SK-N-SH (cell line): ENCODE results near the gene USP40. TPM values are rescaled to one million over a fixed set of nuclear protein-coding genes. Genes with fewer than 3 reads are reported as not detected.

Experiments used
- CTCF ChIA-PET: fragments of 300-600, 350-600 bp; formaldehyde crosslinking; extraction: SDS; loops from one replicate; lab custom pipeline; 2021; lab: Yijun Ruan, JAX
- POLR2A ChIA-PET: fragments of 350-600 bp; sonication (Branson Sonifier 250); formaldehyde crosslinking; extraction: SDS; loops from one replicate; lab custom pipeline; 2020; ENCODE audit warnings: antibody characterized with exemption, inconsistent platforms; lab: Yijun Ruan, JAX
- DNase-seq: peaks from one replicate; pipeline ENCODE4 v3.0.0; 2012
- H2AFZ ChIP-seq: fragments of 200-600 bp; sonication (generic); 2 replicates; pipeline ENCODE4 v1.8.1; 2016; ENCODE audit warnings: antibody characterized with exemption, mild to moderate bottlenecking, low read depth
- H3F3A ChIP-seq: fragments of 200-600 bp; sonication (generic); replicated peaks from 2 replicates; pipeline ENCODE3; 2016; ENCODE audit warnings: antibody characterized with exemption, mild to moderate bottlenecking; ENCODE audit not compliant: insufficient read depth
- H3K27ac ChIP-seq, 2 experiments: fragments of 200-500 bp in 1 of 2; fragments of 200-600 bp in 1 of 2; sonication (Bioruptor generic) in 1 of 2; sonication (generic), shearing (Covaris generic) in 1 of 2; 2 replicates each; pipeline versions ENCODE4 v1.5.1 to v1.6.1; 2014 to 2016; ENCODE audit warnings: low read depth in 2 of 2, inconsistent platforms in 1 of 2, low read length in 1 of 2, mild to moderate bottlenecking in 1 of 2, mixed read lengths in 1 of 2
- H3K27me3 ChIP-seq: fragments of 200-600 bp; sonication (generic), shearing (Covaris generic); 2 replicates; pipeline ENCODE4 v1.6.1; 2016; ENCODE audit warnings: mixed run types; ENCODE audit not compliant: insufficient read depth
- H3K36me3 ChIP-seq, 2 experiments: fragments of 200-500 bp in 1 of 2; fragments of 200-600 bp in 1 of 2; sonication (Bioruptor generic) in 1 of 2; sonication (generic) in 1 of 2; replicated peaks in 1 of 2; 2 replicates each; pipeline versions ENCODE3 to v1.5.1; 2014 to 2016; ENCODE audit warnings: low read length in 1 of 2, mild to moderate bottlenecking in 1 of 2; ENCODE audit not compliant: insufficient read depth in 2 of 2, control insufficient read depth in 1 of 2
- H3K4me1 ChIP-seq, 2 experiments: fragments of 200-500 bp in 1 of 2; fragments of 200-600 bp in 1 of 2; sonication (Bioruptor generic) in 1 of 2; sonication (generic), shearing (Covaris generic) in 1 of 2; 2 replicates each; pipeline versions ENCODE4 v1.5.1 to v1.6.1; 2014 to 2016; ENCODE audit warnings: low read depth in 1 of 2, low read length in 1 of 2, mixed run types in 1 of 2; ENCODE audit not compliant: insufficient read depth in 2 of 2, control insufficient read depth in 1 of 2
- H3K4me2 ChIP-seq: fragments of 200-600 bp; sonication (generic), shearing (Covaris generic); 2 replicates; pipeline ENCODE4 v1.6.1; 2017; ENCODE audit warnings: mixed run types
- H3K4me3 ChIP-seq, 2 experiments: fragments of 200-500 bp in 1 of 2; fragments of 200-600 bp in 1 of 2; sonication (Bioruptor generic) in 1 of 2; sonication (generic), shearing (Covaris generic) in 1 of 2; 2 replicates each; pipeline versions ENCODE4 v1.5.1 to v1.8.1; 2014 to 2016; ENCODE audit warnings: low read depth in 2 of 2, inconsistent platforms in 1 of 2, low read length in 1 of 2, mild to moderate bottlenecking in 1 of 2, mixed read lengths in 1 of 2, moderate library complexity in 1 of 2
- H3K79me2 ChIP-seq: fragments of 200-600 bp; sonication (generic); 2 replicates; pipeline ENCODE4 v1.8.1; 2017; ENCODE audit warnings: mild to moderate bottlenecking; ENCODE audit not compliant: insufficient read depth
- H3K9ac ChIP-seq: fragments of 200-600 bp; sonication (generic); 2 replicates; pipeline ENCODE4 v1.6.1; 2017; ENCODE audit warnings: mixed run types
- H3K9me2 ChIP-seq: fragments of 200-600 bp; sonication (generic); 2 replicates; pipeline ENCODE4 v1.6.1; 2017; ENCODE audit warnings: mixed run types
- H3K9me3 ChIP-seq: fragments of 200-600 bp; sonication (generic); 2 replicates; pipeline ENCODE4 v1.6.1; 2017; ENCODE audit warnings: mixed run types, mild to moderate bottlenecking, moderate library complexity
- H4K20me1 ChIP-seq: fragments of 200-600 bp; sonication (generic); 2 replicates; pipeline ENCODE4 v1.6.1; 2017; ENCODE audit warnings: mild to moderate bottlenecking, mixed run types; ENCODE audit not compliant: insufficient read depth
- EP300 ChIP-seq, 2 experiments: IDR thresholded peaks; 2 replicates each; pipeline versions ENCODE4 v1.4.0 to v1.6.1; 2012; ENCODE audit warnings: borderline replicate concordance in 1 of 2, low read depth in 1 of 2, low read length in 1 of 2
- FOXJ3 ChIP-seq: sonication (generic); formaldehyde crosslinking; IDR thresholded peaks from 2 replicates; pipeline ENCODE4 v1.5.1; 2020; ENCODE audit warnings: mild to moderate bottlenecking, missing genetic modification reagents
- FOXM1 ChIP-seq: IDR thresholded peaks from 2 replicates; pipeline ENCODE4 v1.4.0; 2012; ENCODE audit warnings: low read depth, mild to moderate bottlenecking
- GABPA ChIP-seq: IDR thresholded peaks from 2 replicates; pipeline ENCODE4 v1.4.0; 2012; ENCODE audit warnings: low read depth, mild to moderate bottlenecking
- MAX ChIP-seq: IDR thresholded peaks from 2 replicates; pipeline ENCODE4 v1.4.0; 2012; ENCODE audit warnings: low read depth
- NFIC ChIP-seq: IDR thresholded peaks from 2 replicates; pipeline ENCODE4 v1.4.0; 2012; ENCODE audit warnings: borderline replicate concordance
- RFX5 ChIP-seq: IDR thresholded peaks from 2 replicates; pipeline ENCODE4 v1.6.1; 2012; ENCODE audit warnings: mild to moderate bottlenecking, improper control_type of control experiment, low read length
- RXRA ChIP-seq: IDR thresholded peaks from 2 replicates; pipeline ENCODE4 v1.4.0; 2012; ENCODE audit warnings: low read depth, mild to moderate bottlenecking, borderline replicate concordance
- SMC3 ChIP-seq: IDR thresholded peaks from 2 replicates; pipeline ENCODE4 v1.6.1; 2012; ENCODE audit warnings: low read depth, low read length, improper control_type of control experiment
- YY1 ChIP-seq: IDR thresholded peaks from 2 replicates; pipeline ENCODE4 v1.4.0; 2012; ENCODE audit warnings: low read depth, mild to moderate bottlenecking
- WGBS: methylation state at CpG from one replicate; pipeline ENCODE4 v1.1.6; 2017; ENCODE audit warnings: low lambda C conversion rate; 5-methylcytosine and 5-hydroxymethylcytosine counted together
- polyA plus RNA-seq, 3 experiments: library from polyadenylated mRNA; depleted of rRNA; stranded (reverse); fragments of >200 nt; gene quantifications; 2 replicates each; pipeline ENCODE4 v1.2.3, GENCODE V29; 2012
- TF ChIP-seq, protein P1 (sequence below): fragments of 150-350 bp; IDR thresholded peaks from 2 replicates; pipeline ENCODE4 v1.6.1; 2016; ENCODE audit warnings: mild to moderate bottlenecking, low read depth, low read length
- TF ChIP-seq, protein P2 (sequence below): IDR thresholded peaks from 2 replicates; pipeline ENCODE4 v1.4.0; 2012; ENCODE audit warnings: low read depth, borderline replicate concordance
- TF ChIP-seq, protein P3 (sequence below): IDR thresholded peaks from 2 replicates; pipeline ENCODE4 v1.6.1; 2012; ENCODE audit warnings: mild to moderate bottlenecking, low read depth, low read length, moderate library complexity

USP40 gene
- polyA plus RNA-seq, 1 of the 3 experiments (the other 2 are of a cell fraction): 37.0 TPM

DNA sequence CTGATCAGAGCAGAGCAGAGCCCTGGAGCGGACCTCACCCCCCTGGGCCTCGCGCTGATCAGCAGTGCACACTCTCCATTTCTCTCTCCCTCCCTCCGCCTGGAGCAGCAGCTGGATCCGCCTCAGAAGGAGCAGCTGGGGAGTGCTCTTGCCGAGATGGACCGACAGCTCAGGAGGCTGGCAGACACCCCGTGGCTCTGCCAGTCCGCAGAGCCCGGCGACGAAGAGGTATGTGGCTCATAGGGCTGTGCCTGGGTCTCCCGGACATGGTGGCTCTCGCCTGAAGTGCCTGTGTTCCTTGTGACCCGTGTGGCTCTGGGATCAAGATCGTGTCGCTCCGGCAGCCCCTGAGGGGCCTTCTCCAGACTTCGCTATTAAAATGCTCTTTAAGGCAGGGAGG is 102.5 kb downstream of the USP40 start:
- CTCF ChIA-PET: no interaction called here
- no peak for DNase-seq
- Histone ChIP-seq H3K4me1 (no peaks in the 10 kb centered on the region), H3K36me3 (peaks cover 10 to 67% of the 10 kb centered on the region in 2 experiments), H3K4me3 (no peak overlapping the region), H3K79me2 (no peaks in the 10 kb centered on the region), H4K20me1 (no peaks in the 10 kb centered on the region), H3K9me2 (no peaks in the 10 kb centered on the region), H3K9ac (no peak overlapping the region), H3K27me3 (no peaks in the 10 kb centered on the region), H2AFZ (no peak overlapping the region), H3K27ac (no peak overlapping the region), H3F3A (peaks cover 5% of the 10 kb centered on the region), H3K4me2 (no peak overlapping the region), H3K9me3 (no peaks in the 10 kb centered on the region)
- POLR2A ChIA-PET: no interaction called here
- no peak for TF ChIP-seq EP300 (IDR thresholded peaks at IDR 0.05; ENCODE audit: borderline replicate concordance in 1 of 2, low read depth in 1 of 2, low read length in 1 of 2)
- no peak for TF ChIP-seq RXRA
- TF ChIP-seq YY1: no peak
- WGBS: 98% methylated on average over 5 of the region's 19 CpGs

DNA sequence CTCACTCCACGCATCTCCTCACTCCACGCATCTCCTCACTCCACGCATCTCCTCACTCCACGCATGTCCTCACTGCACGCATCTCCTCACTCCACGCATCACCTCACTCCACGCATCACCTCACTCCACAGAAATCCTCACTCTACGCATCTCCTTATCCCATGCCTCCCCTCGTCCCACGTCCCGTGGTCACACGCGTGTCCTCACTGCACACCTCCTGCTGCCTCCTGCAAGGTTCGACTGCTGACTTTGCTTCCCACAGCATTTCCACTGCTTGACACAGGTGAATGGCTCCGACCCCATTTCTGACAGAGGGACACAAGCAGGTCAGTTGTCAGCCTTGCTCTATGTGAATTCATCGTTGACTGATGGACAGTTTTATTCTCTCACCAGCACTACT is 103.0 kb downstream of the USP40 start:
- H3K9me2 ChIP-seq: no peaks in the 10 kb centered on the region
- no peaks in the 10 kb centered on the region for H3K79me2 ChIP-seq
- H3K9me3 ChIP-seq: no peaks in the 10 kb centered on the region
- no peak overlapping the region for H3K4me3 ChIP-seq
- no peak overlapping the region for H3K27ac ChIP-seq
- H3K36me3 ChIP-seq: peaks cover 10 to 66% of the 10 kb centered on the region in 2 experiments
- no peaks in the 10 kb centered on the region for H4K20me1 ChIP-seq
- H3K9ac ChIP-seq: no peak overlapping the region
- H3F3A ChIP-seq: peaks cover 5% of the 10 kb centered on the region
- H3K27me3 ChIP-seq: no peaks in the 10 kb centered on the region
- POLR2A ChIA-PET: no interaction called here
- TF ChIP-seq FOXJ3: no peak
- no peak for TF ChIP-seq GABPA
- TF ChIP-seq MAX: no peak
- TF ChIP-seq RXRA: no peak
- TF ChIP-seq, protein P1, sequence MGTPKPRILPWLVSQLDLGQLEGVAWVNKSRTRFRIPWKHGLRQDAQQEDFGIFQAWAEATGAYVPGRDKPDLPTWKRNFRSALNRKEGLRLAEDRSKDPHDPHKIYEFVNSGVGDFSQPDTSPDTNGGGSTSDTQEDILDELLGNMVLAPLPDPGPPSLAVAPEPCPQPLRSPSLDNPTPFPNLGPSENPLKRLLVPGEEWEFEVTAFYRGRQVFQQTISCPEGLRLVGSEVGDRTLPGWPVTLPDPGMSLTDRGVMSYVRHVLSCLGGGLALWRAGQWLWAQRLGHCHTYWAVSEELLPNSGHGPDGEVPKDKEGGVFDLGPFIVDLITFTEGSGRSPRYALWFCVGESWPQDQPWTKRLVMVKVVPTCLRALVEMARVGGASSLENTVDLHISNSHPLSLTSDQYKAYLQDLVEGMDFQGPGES: no peak
- TF ChIP-seq FOXM1: no peak
- TF ChIP-seq, protein P2, sequence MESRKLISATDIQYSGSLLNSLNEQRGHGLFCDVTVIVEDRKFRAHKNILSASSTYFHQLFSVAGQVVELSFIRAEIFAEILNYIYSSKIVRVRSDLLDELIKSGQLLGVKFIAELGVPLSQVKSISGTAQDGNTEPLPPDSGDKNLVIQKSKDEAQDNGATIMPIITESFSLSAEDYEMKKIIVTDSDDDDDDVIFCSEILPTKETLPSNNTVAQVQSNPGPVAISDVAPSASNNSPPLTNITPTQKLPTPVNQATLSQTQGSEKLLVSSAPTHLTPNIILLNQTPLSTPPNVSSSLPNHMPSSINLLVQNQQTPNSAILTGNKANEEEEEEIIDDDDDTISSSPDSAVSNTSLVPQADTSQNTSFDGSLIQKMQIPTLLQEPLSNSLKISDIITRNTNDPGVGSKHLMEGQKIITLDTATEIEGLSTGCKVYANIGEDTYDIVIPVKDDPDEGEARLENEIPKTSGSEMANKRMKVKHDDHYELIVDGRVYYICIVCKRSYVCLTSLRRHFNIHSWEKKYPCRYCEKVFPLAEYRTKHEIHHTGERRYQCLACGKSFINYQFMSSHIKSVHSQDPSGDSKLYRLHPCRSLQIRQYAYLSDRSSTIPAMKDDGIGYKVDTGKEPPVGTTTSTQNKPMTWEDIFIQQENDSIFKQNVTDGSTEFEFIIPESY: no peak
- TF ChIP-seq SMC3: no peak
- TF ChIP-seq NFIC: no peak
- TF ChIP-seq RFX5: no peak
- TF ChIP-seq, protein P3, sequence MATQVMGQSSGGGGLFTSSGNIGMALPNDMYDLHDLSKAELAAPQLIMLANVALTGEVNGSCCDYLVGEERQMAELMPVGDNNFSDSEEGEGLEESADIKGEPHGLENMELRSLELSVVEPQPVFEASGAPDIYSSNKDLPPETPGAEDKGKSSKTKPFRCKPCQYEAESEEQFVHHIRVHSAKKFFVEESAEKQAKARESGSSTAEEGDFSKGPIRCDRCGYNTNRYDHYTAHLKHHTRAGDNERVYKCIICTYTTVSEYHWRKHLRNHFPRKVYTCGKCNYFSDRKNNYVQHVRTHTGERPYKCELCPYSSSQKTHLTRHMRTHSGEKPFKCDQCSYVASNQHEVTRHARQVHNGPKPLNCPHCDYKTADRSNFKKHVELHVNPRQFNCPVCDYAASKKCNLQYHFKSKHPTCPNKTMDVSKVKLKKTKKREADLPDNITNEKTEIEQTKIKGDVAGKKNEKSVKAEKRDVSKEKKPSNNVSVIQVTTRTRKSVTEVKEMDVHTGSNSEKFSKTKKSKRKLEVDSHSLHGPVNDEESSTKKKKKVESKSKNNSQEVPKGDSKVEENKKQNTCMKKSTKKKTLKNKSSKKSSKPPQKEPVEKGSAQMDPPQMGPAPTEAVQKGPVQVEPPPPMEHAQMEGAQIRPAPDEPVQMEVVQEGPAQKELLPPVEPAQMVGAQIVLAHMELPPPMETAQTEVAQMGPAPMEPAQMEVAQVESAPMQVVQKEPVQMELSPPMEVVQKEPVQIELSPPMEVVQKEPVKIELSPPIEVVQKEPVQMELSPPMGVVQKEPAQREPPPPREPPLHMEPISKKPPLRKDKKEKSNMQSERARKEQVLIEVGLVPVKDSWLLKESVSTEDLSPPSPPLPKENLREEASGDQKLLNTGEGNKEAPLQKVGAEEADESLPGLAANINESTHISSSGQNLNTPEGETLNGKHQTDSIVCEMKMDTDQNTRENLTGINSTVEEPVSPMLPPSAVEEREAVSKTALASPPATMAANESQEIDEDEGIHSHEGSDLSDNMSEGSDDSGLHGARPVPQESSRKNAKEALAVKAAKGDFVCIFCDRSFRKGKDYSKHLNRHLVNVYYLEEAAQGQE: no peak
- WGBS: 95% methylated on average over 16 of the region's 16 CpGs
- CTCF ChIA-PET: no interaction called here
- DNase-seq: no peak
- H2AFZ ChIP-seq: no peak overlapping the region
- H3K4me1 ChIP-seq: no peaks in the 10 kb centered on the region
- H3K4me2 ChIP-seq: no peak overlapping the region
